SU-DHL-6 (cell line): ENCODE data around the gene MEGF6.

Experiments
- H2AFZ ChIP-seq: fragments of 200-600 bp; sonication (generic); 2 replicates; pipeline ENCODE4 v1.6.1; 2014; ENCODE audit warnings: low read depth, mild to moderate bottlenecking, moderate library complexity, mixed read lengths, antibody characterized with exemption, low read length; ENCODE audit not compliant: severe bottlenecking
- H3F3A ChIP-seq: fragments of 200-600 bp; shearing (Covaris generic); 2 replicates; pipeline ENCODE4 v1.6.0; 2016; ENCODE audit warnings: antibody characterized with exemption, mild to moderate bottlenecking; ENCODE audit not compliant: insufficient read depth
- H3K27ac ChIP-seq: fragments of 200-600 bp; sonication (generic); 2 replicates; pipeline ENCODE4 v1.5.1; 2016; ENCODE audit warnings: low read depth, mild to moderate bottlenecking, low read length, moderate library complexity, mixed read lengths
- H3K27me3 ChIP-seq: fragments of 200-600 bp; sonication (generic), shearing (Covaris generic); 2 replicates; pipeline ENCODE4 v1.6.0; 2014; ENCODE audit warnings: mild to moderate bottlenecking, low read length
- H3K36me3 ChIP-seq: fragments of 200-600 bp; sonication (generic); 2 replicates; pipeline ENCODE4 v1.6.1; 2014; ENCODE audit warnings: mild to moderate bottlenecking, low read length, mixed read lengths
- H3K4me2 ChIP-seq: fragments of 300-600, 200-600 bp; shearing (Covaris generic), sonication (generic); 2 replicates; pipeline ENCODE4 v1.6.0; 2014; ENCODE audit warnings: low read length, low read depth, mild to moderate bottlenecking; ENCODE audit not compliant: poor library complexity, severe bottlenecking
- H3K4me3 ChIP-seq: fragments of 200-600 bp; sonication (generic); 2 replicates; pipeline ENCODE4 v1.5.1; 2014; ENCODE audit warnings: antibody characterized with exemption, low read length, mild to moderate bottlenecking, mixed read lengths; ENCODE audit not compliant: insufficient read depth, poor library complexity, severe bottlenecking
- H3K79me2 ChIP-seq: fragments of 200-600 bp; sonication (generic); 2 replicates; pipeline ENCODE4 v1.6.1; 2014; ENCODE audit warnings: mild to moderate bottlenecking, low read length, moderate library complexity; ENCODE audit not compliant: insufficient read depth
- H3K9ac ChIP-seq: fragments of 200-600 bp; sonication (generic); 2 replicates; pipeline ENCODE4 v1.7.0; 2014; ENCODE audit warnings: mild to moderate bottlenecking, low read length
- H3K9me2 ChIP-seq: fragments of 200-600 bp; sonication (generic); replicated peaks from 2 replicates; pipeline ENCODE4 v1.6.1; 2014; ENCODE audit warnings: low read length; ENCODE audit not compliant: insufficient read depth
- H3K9me3 ChIP-seq: fragments of 200-600 bp; sonication (generic); 2 replicates; pipeline ENCODE4 v1.6.1; 2014; ENCODE audit warnings: low read length, mixed read lengths; ENCODE audit not compliant: insufficient read depth
- H4K20me1 ChIP-seq: fragments of 200-600 bp; sonication (generic); 2 replicates; pipeline ENCODE4 v1.6.1; 2014; ENCODE audit warnings: low read depth, mild to moderate bottlenecking, antibody characterized with exemption, low read length, moderate library complexity, mixed read lengths
- EZH2phosphoT487 ChIP-seq: fragments of 200-600 bp; sonication (generic), shearing (Covaris generic); conservative IDR thresholded peaks from 2 replicates; pipeline ENCODE4 v1.6.1; 2018; ENCODE audit warnings: mild to moderate bottlenecking, antibody characterized with exemption, low read length, moderate library complexity, mixed read lengths
- TF ChIP-seq, protein P1 (sequence below): fragments of 200-600 bp; sonication (generic); IDR thresholded peaks from one replicate; pipeline ENCODE4 v1.5.1; 2017; ENCODE audit warnings: antibody characterized with exemption, mild to moderate bottlenecking, low read length, moderate library complexity; ENCODE audit not compliant: insufficient read depth, poor library complexity, severe bottlenecking

MEGF6 gene

DNA sequence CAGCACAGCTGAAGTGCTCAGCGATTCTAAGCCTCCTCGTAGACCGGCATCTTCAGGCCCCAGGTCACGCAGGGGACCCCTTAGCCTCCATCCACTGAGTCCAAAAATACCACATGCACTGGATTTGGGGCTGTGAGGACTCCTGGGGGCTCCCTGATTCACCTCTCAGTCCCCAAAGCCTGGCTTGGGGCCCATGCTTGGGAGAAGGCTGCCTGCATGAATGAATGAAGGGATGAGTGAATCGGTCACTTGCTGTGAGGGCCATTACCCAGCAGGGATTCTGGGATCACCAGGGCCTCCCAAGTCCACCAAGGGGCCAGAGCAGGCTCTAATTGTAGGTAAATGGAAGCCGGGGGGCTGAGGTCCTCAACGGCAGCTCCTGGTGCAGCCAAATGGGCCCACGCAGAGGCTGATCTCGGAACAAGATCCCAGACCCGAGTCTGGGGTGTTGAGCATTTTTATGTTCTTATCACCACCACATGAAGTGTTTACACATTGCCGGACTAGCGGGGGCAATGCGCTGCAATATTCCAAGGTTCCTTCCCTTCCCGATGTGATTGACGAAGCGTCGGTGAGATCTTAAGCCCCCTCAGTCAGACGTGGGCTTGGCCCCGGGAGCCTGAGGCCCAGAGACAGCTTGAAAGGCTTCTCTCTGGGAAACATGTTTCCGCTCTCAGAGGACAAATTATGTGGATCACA, 170.4 kb downstream of the MEGF6 start:
- TF ChIP-seq, protein P1, sequence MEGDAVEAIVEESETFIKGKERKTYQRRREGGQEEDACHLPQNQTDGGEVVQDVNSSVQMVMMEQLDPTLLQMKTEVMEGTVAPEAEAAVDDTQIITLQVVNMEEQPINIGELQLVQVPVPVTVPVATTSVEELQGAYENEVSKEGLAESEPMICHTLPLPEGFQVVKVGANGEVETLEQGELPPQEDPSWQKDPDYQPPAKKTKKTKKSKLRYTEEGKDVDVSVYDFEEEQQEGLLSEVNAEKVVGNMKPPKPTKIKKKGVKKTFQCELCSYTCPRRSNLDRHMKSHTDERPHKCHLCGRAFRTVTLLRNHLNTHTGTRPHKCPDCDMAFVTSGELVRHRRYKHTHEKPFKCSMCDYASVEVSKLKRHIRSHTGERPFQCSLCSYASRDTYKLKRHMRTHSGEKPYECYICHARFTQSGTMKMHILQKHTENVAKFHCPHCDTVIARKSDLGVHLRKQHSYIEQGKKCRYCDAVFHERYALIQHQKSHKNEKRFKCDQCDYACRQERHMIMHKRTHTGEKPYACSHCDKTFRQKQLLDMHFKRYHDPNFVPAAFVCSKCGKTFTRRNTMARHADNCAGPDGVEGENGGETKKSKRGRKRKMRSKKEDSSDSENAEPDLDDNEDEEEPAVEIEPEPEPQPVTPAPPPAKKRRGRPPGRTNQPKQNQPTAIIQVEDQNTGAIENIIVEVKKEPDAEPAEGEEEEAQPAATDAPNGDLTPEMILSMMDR, result no peak
- TF ChIP-seq EZH2phosphoT487, result no peak
- no peak overlapping the region for H3K4me3 ChIP-seq
- H2AFZ ChIP-seq, result no peak overlapping the region
- no peaks in the 10 kb centered on the region for H4K20me1 ChIP-seq
- H3K27ac ChIP-seq, result no peak overlapping the region
- H3K27me3 ChIP-seq, result no peaks in the 10 kb centered on the region
- H3K9ac ChIP-seq, result no peak overlapping the region
- H3F3A ChIP-seq, result no peaks in the 10 kb centered on the region
- H3K79me2 ChIP-seq, result no peaks in the 10 kb centered on the region
- no peak overlapping the region for H3K4me2 ChIP-seq
- H3K9me2 ChIP-seq, result no peaks in the 10 kb centered on the region
- no peaks in the 10 kb centered on the region for H3K9me3 ChIP-seq
- no peaks in the 10 kb centered on the region for H3K36me3 ChIP-seq

GRCh38 chr1:3440300-3440681, 171.0 kb downstream of the MEGF6 start:
- H3K4me2 ChIP-seq, result no peak overlapping the region
- H3K79me2 ChIP-seq, result no peaks in the 10 kb centered on the region
- H3K9ac ChIP-seq, result no peak overlapping the region
- H4K20me1 ChIP-seq, result no peaks in the 10 kb centered on the region
- H3K9me3 ChIP-seq, result no peaks in the 10 kb centered on the region
- H3K27ac ChIP-seq, result no peak overlapping the region
- H3K27me3 ChIP-seq, result no peaks in the 10 kb centered on the region
- H3K9me2 ChIP-seq, result no peaks in the 10 kb centered on the region
- H3K4me3 ChIP-seq, result no peak overlapping the region
- no peaks in the 10 kb centered on the region for H3K36me3 ChIP-seq
- H2AFZ ChIP-seq, result no peak overlapping the region
- TF ChIP-seq EZH2phosphoT487, result no peak
- TF ChIP-seq, protein P1, result no peak
- no peaks in the 10 kb centered on the region for H3F3A ChIP-seq
